ENCODE data around the gene EIF3L. TPM values are rescaled to one million over a fixed set of nuclear protein-coding genes. Genes with fewer than 3 reads are reported as not detected.

The EIF3L gene
- total and polyA plus RNA-seq, 2 of the 8 experiments (the other 6 are each of a cell fraction or from before 2014, with no cell fraction given): 639 to 886 TPM

DNA sequence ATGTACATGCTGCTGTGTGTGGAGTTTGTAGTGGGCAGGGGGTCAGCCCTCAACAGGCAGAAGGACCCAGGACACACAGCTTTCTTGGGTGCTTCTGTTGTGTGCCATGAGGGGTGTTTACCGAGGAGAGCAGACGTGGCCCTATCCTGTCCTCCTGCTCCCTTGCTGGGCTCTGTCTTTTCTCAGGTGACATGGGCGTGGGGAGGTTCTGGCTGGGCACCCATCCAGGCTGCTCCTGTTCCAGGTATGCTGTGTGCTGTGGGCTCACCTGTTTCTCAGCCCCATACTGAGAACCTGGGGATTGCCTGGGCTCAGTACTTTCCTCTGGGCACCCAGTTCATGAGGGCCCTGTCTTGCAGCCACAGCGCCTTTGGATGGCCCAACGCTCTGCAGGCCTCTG lies 80.2 kb downstream of the EIF3L start (continued):
- TF ChIP-seq SRF (IDR thresholded peaks at IDR 0.05; ENCODE audit: low read depth, low read length) (no peak), CTBP2 (IDR thresholded peaks at IDR 0.05; ENCODE audit: borderline replicate concordance, insufficient read depth, insufficient read length, low read length) (no peak)
